ENCODE data around the gene CRMP1.
"Not testable (repeated sequence)": the region's sequence is repeated elsewhere in the genome, so short reads cannot be mapped to it uniquely, and the experiment has no call there.

The CRMP1 gene

DNA sequence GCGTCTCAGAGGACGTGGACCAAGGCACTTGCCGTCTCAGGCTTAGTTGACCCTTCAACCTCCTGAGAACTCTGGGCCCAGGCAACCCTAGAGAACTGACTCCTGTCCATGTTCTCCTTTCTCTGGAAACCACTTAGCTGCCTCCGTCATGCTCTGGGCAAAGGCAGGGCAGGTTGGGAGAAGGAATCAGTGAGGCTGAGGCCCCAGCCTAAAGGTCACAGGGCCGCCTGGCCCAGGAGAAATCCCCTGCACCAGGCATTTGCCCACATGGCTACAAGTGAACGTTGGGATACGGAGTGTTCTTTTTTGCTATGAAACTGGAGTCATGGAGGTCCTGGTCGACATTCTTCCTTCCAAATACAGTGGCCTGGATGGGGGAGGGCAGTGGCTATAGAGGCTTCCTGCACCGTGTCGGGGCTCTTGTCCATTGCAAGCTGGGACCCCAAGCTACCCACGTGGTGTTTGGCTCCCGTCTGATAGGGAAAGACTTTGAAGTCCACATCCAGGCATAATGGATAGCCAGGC, 76.0 kb downstream of the CRMP1 start:
- DNase-seq = no peak

DNA sequence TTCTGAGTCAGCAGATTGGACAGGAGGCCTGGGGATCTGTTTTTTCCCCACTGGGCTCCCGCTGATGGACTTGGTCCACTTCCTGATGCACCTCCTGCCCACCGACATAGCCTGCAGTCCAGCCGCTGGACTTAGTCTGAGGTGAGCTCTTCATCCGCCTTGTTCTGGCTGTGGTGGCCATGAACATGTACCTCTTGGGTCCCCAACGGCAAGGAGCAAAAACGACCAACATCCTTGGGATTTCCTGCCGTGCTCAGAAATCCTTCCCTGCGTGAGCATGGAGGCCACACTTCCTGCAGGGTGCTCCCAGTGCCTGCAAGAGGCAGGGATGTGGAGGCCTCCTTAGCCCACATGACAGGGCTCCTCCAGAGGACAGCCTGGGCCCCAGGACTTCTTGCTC, 76.8 kb downstream of the CRMP1 start:
- no peak for DNase-seq

DNA sequence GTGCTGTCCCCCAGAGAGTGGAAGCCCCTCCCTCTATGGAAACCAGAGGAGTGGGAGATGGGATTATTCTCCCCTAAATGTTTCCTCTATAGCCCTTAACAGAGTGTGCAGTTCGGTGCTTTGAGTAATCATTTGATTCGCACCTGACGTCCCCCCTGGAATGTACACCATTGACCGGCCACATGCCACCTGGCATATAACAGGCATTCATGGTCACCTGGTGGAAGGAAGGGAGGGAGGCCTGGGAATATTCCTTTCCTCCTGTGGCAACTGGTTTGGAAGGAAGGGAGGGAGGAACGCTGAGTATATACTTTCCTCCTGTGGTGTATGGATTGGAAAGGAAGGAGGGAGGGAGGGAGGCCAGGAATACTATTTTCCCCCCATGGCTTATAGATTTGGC, 77.2 kb downstream of the CRMP1 start:
- no peak for DNase-seq

DNA sequence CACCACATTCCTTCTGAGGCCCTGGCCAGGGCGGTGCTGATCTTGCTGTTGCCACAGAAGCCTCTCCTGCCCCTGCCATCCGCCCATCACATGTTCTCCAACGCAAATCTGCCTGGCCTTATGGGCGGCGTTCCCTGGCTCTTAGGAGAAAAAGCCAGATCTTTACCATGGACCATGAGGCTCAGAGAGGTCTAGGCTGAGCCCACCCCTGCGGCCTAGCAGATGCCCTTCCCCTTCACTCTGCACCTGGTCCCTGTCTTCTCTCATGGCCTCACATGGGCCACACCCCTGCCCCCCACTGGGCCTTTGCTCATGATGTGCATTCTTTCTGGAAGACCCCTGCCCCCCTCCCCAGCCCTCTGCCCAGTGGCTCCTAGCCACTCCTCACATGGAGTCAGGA, 78.5 kb downstream of the CRMP1 start:
- no peak for DNase-seq

GRCh38 chr4:5813882-5814255, 79.0 kb downstream of the CRMP1 start:
- DNase-seq = no peak

- DNase-seq = no peak
These were observed 80.2 kb downstream of the CRMP1 start for GRCh38 chr4:5812506-5813229.

GRCh38 chr4:5812057-5812456, 80.8 kb downstream of the CRMP1 start:
- DNase-seq = not testable (repeated sequence)

- no peak for DNase-seq
These were observed 82.0 kb downstream of the CRMP1 start for GRCh38 chr4:5810770-5811430.

DNA sequence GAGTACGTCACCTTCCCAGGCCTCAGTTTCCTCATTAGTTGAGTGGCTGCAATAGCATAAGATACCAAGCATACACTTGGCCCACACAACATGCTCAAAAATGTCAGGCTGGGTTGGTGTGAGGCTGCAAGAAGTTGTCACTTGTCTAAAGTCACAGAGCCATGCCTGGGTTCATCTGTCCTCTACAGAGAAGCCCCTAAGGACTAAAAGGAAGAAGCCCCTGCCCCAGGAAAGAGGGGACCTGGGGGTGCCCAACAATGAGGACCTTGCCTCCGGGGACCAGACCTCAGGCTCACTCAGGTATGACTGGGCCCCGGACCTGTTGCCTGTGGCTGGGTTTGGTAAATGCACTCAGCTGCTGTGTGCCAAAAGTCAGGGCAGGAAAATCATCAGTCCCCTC, 82.7 kb downstream of the CRMP1 start:
- DNase-seq = no peak

GRCh38 chr4:5809216-5809776, 83.6 kb downstream of the CRMP1 start:
- DNase-seq = no peak

- no peak for DNase-seq
These were observed 84.7 kb downstream of the CRMP1 start for GRCh38 chr4:5808081-5808741.

- DNase-seq = no peak
These were observed 87.6 kb downstream of the CRMP1 start for GRCh38 chr4:5805270-5805669.

DNA sequence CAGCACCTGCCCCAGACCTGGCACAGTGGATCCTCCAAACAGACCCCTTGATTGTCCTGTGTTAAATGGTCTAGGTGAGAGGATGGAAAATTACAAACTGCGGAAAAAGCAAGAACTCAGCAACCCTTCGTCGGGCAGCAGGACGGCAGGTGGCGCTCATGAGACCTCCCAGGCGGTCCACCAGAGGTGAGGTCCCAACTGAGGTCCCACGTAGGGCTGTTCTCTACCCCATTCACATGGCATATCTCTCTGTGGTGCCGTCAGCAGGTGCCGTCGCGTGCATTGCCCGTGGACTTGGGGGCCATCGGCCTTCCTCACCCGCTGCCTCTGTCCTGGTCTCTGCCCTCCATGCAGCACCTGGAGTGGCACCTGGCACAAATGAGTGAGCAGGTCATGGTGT, 88.2 kb downstream of the CRMP1 start:
- DNase-seq = no peak

DNA sequence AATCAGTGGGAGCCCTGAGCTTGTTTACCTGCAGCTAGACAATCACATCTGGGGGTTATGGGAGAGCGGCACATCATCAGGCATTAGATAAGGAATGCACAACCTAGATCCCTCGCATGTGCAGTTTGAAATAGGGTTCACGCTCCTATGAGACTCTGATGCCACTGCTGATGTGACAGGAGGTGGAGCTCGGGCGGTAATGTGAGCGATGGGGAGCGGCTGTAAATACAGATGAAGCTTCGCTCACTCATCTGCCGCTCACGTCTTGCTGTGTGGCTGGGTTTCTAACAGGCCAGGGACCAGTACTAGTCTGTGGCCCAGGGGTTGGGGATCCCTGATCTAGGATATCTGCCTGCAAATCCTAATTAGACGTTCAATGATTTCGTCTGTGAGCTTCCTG, 90.3 kb downstream of the CRMP1 start:
- no peak for DNase-seq

- no peak for DNase-seq
These were observed 91.2 kb downstream of the CRMP1 start for GRCh38 chr4:5801696-5802095.

DNA sequence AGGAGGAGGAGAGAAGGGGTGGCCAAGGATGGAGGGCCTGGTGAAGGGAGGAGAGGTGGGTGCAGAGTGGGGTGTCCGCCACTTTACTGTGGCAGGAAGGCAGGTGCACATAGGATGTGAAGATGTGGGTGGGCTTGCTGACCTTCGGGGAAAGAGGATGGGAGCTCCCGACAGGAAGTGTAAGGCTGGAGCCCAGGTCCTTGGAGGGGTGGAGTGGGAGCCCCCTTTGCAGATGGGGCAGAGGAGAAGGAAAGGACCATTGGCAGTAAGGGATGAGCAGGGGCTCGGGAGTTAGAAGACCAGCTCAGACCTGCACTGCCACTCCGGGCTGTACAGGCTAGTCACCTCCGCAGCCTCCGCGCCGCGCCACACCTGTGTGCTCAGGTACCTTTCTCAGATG, 92.4 kb downstream of the CRMP1 start:
- no peak for DNase-seq

- no peak for DNase-seq
These were observed 93.5 kb downstream of the CRMP1 start for GRCh38 chr4:5799406-5799805.

DNA sequence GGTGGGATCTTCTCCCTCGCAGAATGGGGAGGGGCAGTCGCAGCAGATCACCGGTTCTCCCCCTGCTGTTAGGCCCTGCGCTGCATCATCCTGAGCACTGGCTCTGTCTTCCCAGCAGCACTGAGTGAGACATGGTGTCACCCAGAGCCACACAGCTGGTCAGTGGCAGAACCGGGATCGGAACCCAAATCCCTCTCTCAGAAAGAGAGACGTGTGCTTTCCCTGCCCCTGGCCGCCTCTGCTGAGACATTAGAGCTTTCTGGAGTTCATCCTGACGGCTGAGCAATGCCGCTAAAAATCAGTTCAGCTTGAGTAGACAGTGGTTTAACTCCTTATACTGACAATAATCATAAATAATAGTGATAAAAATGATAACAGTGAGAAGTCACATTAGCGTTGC, 93.9 kb downstream of the CRMP1 start:
- DNase-seq = no peak

GRCh38 chr4:5798462-5798861, 94.4 kb downstream of the CRMP1 start:
- no peak for DNase-seq

- no peak for DNase-seq
These were observed 95.0 kb downstream of the CRMP1 start for GRCh38 chr4:5797866-5798265.

- no peak for DNase-seq
These were observed 95.9 kb downstream of the CRMP1 start for GRCh38 chr4:5796976-5797375.

- DNase-seq = no peak
These were observed 97.3 kb downstream of the CRMP1 start for GRCh38 chr4:5795580-5795979.

DNA sequence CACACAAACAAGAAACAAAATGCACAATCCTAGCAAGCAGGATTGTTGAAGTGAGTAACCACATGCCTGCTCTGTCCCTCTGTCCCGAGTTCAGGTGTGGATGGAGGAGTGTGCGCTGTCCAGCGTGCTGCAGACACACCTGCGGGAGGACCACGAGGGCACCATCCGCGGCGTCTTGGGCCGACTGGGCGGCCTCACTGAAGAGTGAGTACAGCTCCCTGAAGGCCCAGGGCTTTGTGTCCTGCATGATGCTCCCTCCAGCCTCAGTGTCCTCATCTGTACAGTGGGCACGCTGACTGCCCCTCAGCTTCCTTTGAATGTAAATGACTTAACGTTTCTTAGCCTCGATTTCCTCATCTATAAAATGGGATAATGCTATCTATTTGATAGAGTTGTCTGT, 99.4 kb downstream of the CRMP1 start:
- no peak for DNase-seq

DNA sequence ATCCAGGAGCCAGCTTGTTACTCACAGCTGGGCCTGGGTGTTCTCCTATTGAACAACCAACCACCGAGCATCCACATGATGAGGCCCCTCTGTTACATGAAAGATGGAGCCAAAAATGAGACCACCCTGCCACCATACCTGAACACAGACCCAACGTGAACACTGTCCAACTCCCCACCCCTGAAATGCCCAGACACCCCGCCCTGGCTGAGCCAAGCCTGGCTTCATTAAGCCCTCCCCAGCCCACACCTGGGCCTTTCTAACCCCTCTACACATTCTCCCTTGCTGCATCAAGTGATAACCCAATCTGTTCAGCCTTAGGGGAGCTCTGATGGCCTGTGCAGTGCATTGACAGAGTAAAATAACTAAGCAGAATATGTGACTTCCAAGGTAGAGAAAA, 101.2 kb downstream of the CRMP1 start:
- DNase-seq = no peak
